Measurements from ENCODE around the gene KCNC4.

KCNC4 gene

DNA sequence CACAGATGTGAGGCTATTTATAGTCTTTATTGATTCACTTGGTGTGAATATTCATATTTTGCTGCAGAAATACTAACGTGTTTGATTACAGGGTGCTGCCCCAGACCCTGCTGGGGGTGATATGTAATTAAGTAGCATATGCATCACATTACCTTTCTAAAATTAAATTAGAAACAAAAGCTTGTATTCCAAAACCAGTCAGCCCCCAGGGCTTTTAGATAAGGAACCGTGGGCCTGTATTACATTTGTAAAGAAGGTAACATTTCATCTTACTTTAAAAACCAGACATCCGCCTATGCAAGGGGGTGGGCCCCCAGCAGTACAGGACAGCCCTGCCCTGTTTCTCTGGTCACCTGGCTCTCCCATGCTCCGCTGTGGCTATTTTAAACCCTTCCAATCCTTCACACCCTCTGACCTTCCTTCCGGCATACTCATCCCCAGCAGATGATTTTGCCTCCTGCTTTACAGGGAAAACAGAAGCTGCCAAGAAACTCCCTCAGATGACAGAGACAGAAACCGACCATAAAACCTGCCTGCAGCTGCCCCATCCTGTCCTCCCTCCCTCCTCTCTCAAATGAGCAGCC, 22.0 kb upstream of the KCNC4 start:
- no peaks in the 10 kb centered on the region for H3K9me3 ChIP-seq
- no peak overlapping the region for H3K27ac ChIP-seq
- H3K9ac ChIP-seq: no peak overlapping the region
- no peaks in the 10 kb centered on the region for H3K36me3 ChIP-seq
- TF ChIP-seq Cebpa-rat (IDR thresholded peaks at IDR 0.05): no peak
- no peaks in the 10 kb centered on the region for H3K27me3 ChIP-seq
- H3K4me3 ChIP-seq: no peak overlapping the region
- H3K4me1 ChIP-seq: no peaks in the 10 kb centered on the region
- H4K20me1 ChIP-seq: no peaks in the 10 kb centered on the region
- H3K4me2 ChIP-seq: no peak overlapping the region

DNA sequence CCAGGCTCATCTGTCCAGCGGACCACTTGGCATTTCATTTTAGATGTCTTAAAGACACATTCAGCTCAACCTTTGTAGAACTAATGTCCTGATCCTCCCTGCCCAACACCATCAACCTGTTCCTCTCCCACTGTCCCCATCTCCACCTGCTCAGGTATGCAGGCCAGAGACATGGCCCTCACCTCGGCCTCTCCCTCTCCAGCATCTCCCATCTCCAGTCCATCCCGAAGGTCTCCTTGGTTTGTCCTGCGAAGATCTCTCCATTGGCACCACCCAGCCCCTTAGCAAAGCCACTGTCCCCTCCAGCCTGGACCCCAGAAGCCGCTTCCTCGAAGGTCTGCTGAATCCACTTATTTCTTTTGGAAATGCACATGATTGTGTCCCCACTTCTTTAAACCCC, 20.9 kb upstream of the KCNC4 start:
- no peak overlapping the region for H3K4me3 ChIP-seq
- H4K20me1 ChIP-seq: no peaks in the 10 kb centered on the region
- no peaks in the 10 kb centered on the region for H3K36me3 ChIP-seq
- H3K27ac ChIP-seq: no peak overlapping the region
- no peak for TF ChIP-seq Cebpa-rat (IDR thresholded peaks at IDR 0.05)
- H3K9ac ChIP-seq: no peak overlapping the region
- H3K4me1 ChIP-seq: no peaks in the 10 kb centered on the region
- H3K27me3 ChIP-seq: no peaks in the 10 kb centered on the region
- H3K9me3 ChIP-seq: no peaks in the 10 kb centered on the region
- no peak overlapping the region for H3K4me2 ChIP-seq

DNA sequence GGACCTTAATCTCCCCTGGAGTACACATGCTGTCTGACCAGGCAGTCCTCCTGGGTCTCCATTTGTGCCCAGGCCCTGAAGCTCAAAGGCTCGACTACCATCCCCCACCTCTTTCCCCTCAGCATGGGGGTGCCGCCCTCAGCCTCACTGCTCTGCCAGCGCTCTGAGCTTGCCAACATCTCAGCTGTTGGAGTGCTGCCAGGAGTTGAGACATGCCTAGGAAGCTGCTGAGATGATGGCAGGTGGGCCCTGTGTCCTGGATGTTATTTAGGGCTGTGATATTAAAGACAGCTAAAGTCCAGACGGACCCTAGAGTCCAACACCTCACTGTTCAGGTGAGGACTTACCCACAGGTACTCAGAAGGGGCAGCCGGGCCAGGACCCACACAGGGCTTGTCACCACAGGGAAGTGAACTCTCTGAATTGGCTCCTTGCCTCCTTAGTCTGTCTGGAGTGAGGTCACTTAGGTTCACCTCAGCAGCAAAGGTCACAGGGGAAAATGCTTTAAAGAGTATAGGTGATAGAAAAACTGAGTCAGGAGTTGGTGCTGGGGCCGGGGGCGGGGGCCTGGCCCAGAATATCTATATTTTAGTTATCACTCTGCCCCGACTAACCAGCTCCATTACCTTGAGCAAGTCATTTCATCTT, 19.7 kb upstream of the KCNC4 start:
- no peaks in the 10 kb centered on the region for H3K36me3 ChIP-seq
- no peak overlapping the region for H3K27ac ChIP-seq
- H3K9ac ChIP-seq: no peak overlapping the region
- H3K4me2 ChIP-seq: no peak overlapping the region
- H3K27me3 ChIP-seq: no peaks in the 10 kb centered on the region
- TF ChIP-seq Cebpa-rat (IDR thresholded peaks at IDR 0.05): no peak
- no peaks in the 10 kb centered on the region for H3K4me1 ChIP-seq
- no peaks in the 10 kb centered on the region for H3K9me3 ChIP-seq
- H4K20me1 ChIP-seq: no peaks in the 10 kb centered on the region
- no peak overlapping the region for H3K4me3 ChIP-seq

DNA sequence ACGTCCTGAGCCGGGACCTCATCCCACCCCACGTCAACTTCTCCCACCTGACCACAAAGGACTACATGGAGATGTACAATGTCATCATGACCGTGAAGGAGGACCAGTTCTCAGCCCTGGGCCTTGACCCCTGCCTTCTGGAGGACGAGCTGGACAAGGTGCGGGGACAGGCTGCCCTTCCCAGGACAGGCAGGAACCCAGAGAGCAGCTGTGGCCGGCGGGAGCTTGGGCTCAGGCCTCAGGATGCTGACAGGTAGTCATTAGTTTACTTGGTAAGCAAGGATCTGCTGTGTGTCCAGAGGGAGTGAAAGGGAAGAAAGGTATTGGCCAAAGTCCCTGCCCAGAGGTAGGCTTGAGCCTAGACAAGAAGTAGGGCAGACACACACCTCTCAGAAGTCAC, 17.6 kb upstream of the KCNC4 start:
- no peak for TF ChIP-seq Cebpa-rat (IDR thresholded peaks at IDR 0.05)
- Histone ChIP-seq H4K20me1 (no peaks in the 10 kb centered on the region), H3K9me3 (no peaks in the 10 kb centered on the region), H3K9ac (no peak overlapping the region), H3K4me2 (no peak overlapping the region), H3K36me3 (no peaks in the 10 kb centered on the region), H3K27me3 (no peaks in the 10 kb centered on the region), H3K4me3 (no peak overlapping the region), H3K4me1 (no peaks in the 10 kb centered on the region), H3K27ac (no peak overlapping the region)

DNA sequence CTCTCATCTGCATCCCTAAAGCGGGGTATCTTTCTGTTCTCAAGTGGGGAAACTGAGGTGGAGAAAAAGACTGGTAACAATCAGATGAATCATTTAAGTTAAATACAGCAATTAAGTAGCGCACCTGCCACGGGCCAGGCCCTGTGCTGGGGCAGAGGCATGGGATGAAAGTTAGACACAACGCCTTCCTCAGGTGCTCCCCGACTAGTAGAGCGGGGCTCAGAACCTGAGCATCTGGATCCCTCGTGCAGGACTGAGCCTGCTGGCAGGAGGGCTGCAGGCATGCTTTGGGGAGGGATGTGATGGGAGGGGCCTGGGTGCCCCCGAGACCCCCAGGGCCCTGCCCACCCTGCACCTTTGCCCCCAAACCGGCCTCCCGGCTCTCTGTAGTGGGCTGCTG, 14.9 kb upstream of the KCNC4 start:
- no peak for TF ChIP-seq Cebpa-rat (IDR thresholded peaks at IDR 0.05)
- H3K27me3 ChIP-seq: no peaks in the 10 kb centered on the region
- no peaks in the 10 kb centered on the region for H3K36me3 ChIP-seq
- H3K27ac ChIP-seq: no peak overlapping the region
- peaks cover 4% of the 10 kb centered on the region for H3K4me1 ChIP-seq
- H3K9ac ChIP-seq: no peak overlapping the region
- H4K20me1 ChIP-seq: no peaks in the 10 kb centered on the region
- no peak overlapping the region for H3K4me2 ChIP-seq
- no peaks in the 10 kb centered on the region for H3K9me3 ChIP-seq
- no peak overlapping the region for H3K4me3 ChIP-seq

DNA sequence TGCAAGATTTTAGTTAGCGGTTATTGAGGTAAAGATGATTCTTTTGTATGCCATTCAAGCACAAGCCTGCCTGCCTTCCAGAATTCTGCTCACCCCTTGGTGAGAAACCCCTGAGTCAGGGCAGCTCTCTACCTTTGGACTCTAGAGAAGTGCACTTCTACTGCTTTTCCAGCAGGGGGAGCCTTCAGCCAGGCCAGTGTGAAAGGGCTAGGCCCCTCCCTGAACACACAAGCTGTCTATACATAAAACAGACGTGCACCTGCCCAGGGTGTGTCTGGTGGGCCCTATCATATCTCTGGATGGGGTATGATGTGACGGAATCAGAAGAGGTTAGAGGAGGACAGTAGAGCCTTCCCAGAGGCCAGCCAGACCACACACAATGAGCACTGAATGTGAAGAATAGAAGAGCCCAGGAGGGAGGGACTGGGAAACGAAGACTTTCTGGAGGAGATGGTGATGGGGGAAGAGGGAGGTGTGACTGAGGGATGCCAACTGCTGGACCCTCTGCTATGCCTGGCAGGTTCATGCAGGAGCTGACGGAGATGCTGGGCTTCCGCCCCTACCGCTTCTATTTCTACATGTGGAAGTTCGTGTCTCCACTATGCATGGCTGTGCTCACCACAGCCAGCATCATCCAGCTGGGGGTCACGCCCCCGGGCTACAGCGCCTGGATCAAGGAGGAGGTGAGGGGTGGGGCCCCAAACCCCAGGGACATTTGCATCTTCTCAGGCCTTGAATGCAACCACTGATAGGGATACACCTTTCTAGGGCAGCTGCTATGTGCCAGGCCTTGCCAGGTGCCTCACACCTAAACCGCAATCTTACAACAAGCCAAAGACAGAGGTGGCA, 13.0 kb upstream of the KCNC4 start:
- Histone ChIP-seq H3K4me2 (no peak overlapping the region), H3K27me3 (no peaks in the 10 kb centered on the region), H3K36me3 (no peaks in the 10 kb centered on the region), H3K27ac (no peak overlapping the region), H3K9me3 (no peaks in the 10 kb centered on the region), H4K20me1 (no peaks in the 10 kb centered on the region), H3K4me3 (no peak overlapping the region), H3K9ac (no peak overlapping the region), H3K4me1 (peaks cover 16% of the 10 kb centered on the region)
- no peak for TF ChIP-seq Cebpa-rat (IDR thresholded peaks at IDR 0.05)

DNA sequence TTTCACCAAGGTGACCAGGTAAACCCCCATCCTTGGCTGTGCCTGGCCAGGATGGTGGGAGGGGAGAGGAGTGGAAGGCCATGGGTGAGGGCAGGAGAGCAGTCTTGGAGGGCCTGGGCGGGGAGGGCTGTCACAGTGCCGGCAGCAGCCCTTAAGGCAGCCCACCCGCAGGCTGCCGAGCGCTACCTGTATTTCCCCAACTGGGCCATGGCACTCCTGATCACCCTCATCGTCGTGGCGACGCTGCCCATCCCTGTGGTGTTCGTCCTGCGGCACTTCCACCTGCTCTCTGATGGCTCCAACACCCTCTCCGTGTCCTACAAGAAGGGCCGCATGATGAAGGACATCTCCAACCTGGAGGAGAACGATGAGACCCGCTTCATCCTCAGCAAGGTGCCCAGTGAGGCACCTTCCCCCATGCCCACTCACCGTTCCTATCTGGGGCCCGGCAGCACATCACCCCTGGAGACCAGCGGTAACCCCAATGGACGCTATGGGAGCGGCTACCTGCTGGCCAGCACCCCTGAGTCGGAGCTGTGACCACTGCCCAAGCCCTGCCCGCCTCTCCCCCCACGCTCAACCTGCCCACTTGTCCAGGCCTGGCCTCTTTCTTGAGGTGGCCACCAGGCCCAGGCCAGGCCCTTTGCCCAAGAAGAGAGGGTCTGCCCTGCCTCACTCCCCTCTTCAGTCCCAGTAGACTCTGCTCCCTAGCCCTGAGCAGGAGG, 12.0 kb upstream of the KCNC4 start:
- H3K9ac ChIP-seq: no peak overlapping the region
- H3K4me2 ChIP-seq: no peak overlapping the region
- no peak overlapping the region for H3K27ac ChIP-seq
- H3K4me1 ChIP-seq: peaks cover 16% of the 10 kb centered on the region
- H3K9me3 ChIP-seq: no peaks in the 10 kb centered on the region
- no peak overlapping the region for H3K4me3 ChIP-seq
- H3K27me3 ChIP-seq: no peaks in the 10 kb centered on the region
- no peaks in the 10 kb centered on the region for H4K20me1 ChIP-seq
- no peak for TF ChIP-seq Cebpa-rat (IDR thresholded peaks at IDR 0.05)
- H3K36me3 ChIP-seq: no peaks in the 10 kb centered on the region

DNA sequence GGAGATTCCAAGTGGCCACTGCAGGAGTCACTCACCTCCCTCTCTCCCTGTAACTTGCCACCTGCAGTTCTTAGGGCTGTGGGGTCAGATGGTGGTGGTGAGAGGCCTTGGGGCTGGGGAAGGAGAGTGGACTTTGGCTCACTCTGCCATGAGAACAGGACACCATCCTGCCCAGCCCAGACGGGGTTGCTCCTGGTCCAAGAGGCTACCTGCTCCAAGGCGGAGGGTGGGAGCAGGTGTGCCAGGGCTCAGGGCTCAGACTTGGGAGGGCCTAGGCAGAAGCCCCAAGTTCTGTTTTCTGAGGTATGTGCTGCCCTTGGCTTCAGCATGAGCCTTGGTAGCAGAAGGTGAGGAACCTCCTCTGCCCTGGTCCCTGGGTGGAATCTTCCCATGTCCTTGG, 11.4 kb upstream of the KCNC4 start:
- H3K9ac ChIP-seq: no peak overlapping the region
- H3K4me3 ChIP-seq: no peak overlapping the region
- H3K36me3 ChIP-seq: no peaks in the 10 kb centered on the region
- no peaks in the 10 kb centered on the region for H4K20me1 ChIP-seq
- peaks cover 21% of the 10 kb centered on the region for H3K4me1 ChIP-seq
- H3K27ac ChIP-seq: no peak overlapping the region
- no peaks in the 10 kb centered on the region for H3K27me3 ChIP-seq
- no peak overlapping the region for H3K4me2 ChIP-seq
- TF ChIP-seq Cebpa-rat (IDR thresholded peaks at IDR 0.05): no peak
- no peaks in the 10 kb centered on the region for H3K9me3 ChIP-seq

DNA sequence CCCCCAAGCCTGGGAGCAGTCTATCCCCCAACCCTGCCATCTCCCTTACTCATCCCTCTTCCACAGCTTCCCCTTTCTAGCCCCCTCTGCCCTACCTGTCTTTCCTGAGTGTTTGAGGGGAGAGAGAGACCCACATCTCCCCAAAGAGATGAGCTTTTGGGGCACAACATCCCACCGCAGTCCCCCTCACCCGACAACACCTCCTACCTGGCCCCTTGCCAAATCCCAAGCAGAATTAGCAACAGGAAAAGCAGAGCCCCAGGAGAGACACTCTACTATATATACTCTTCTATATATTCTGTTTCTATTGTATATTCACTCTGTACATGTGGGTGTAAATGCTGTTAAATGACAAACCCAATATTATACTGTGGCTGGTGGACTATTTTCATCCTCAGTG, 9.9 kb upstream of the KCNC4 start:
- Histone ChIP-seq H3K9ac (no peak overlapping the region; the same call in 1 of the 2 replicates), H4K20me1 (no peaks in the 10 kb centered on the region), H3K4me2 (peak overlapping the region; percentile 71), H3K36me3 (no peaks in the 10 kb centered on the region), H3K27ac (no peak overlapping the region), H3K9me3 (no peaks in the 10 kb centered on the region), H3K4me1 (peaks cover 21% of the 10 kb centered on the region), H3K4me3 (no peak overlapping the region), H3K27me3 (no peaks in the 10 kb centered on the region)
- TF ChIP-seq Cebpa-rat (IDR thresholded peaks at IDR 0.05): no peak

Measured in BLaER1 (cell line).